ENCODE measurements around the gene GAS5.
A peak's percentile ranks its signal among the peaks of the same experiment; 100 is the strongest.
"Not testable (repeated sequence)": the region's sequence is repeated elsewhere in the genome, so short reads cannot be mapped to it uniquely, and the experiment has no call there.

The GAS5 gene

DNA sequence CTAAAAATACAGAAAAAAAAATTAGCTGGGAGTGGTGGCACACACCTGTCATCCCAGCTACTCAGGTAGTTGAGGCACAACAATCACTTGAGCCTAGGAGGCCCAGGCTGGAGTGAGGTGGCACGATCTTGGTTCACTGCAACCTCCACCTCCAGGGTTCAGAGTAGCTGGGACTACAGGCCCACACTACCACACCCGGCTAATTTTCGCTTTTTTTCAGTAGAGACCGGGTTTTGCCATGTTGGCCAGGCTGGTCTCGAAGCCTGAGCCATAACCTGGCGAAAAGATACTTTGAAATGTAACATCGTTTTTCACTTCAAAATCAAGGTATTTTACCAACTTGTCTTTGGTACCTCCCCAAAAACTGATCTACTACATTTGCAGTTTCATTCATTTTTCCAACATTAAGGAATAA is 6.1 kb downstream of the GAS5 start:
- Histone ChIP-seq H3K27me3 (ENCODE audit: low read depth, low read length) (no peaks in the 10 kb centered on the region), H3K4me3 (ENCODE audit: low read depth in 1 of 2, low read length in 2 of 2) (no peak overlapping the region), H3K9me3 (ENCODE audit: control insufficient read depth in 1 of 2, low read length in 2 of 2) (no peaks in the 10 kb centered on the region), H3K36me3 (ENCODE audit: control insufficient read depth in 1 of 2, insufficient read depth in 2 of 2, low read length in 2 of 2) (peaks cover 46 to 58% of the 10 kb centered on the region in 2 donors), H3K27ac (ENCODE audit: low read length) (no peak overlapping the region), H3K4me1 (ENCODE audit: control insufficient read depth in 1 of 2, insufficient read depth in 2 of 2, low read length in 2 of 2) (peaks cover 11 to 14% of the 10 kb centered on the region in 2 donors)

GRCh38 chr1:173860065-173860464 is 7.7 kb downstream of the GAS5 start:
- H3K9me3 ChIP-seq (ENCODE audit: control insufficient read depth in 1 of 2, low read length in 2 of 2): no peaks in the 10 kb centered on the region
- no peak overlapping the region for H3K27ac ChIP-seq (ENCODE audit: low read length)
- no peaks in the 10 kb centered on the region for H3K27me3 ChIP-seq (ENCODE audit: low read depth, low read length)
- H3K36me3 ChIP-seq (ENCODE audit: control insufficient read depth in 1 of 2, insufficient read depth in 2 of 2, low read length in 2 of 2): peaks cover 35 to 44% of the 10 kb centered on the region in 2 donors
- H3K4me1 ChIP-seq (ENCODE audit: control insufficient read depth in 1 of 2, insufficient read depth in 2 of 2, low read length in 2 of 2): peaks cover 3 to 4% of the 10 kb centered on the region in 2 donors
- no peak overlapping the region for H3K4me3 ChIP-seq (ENCODE audit: low read depth in 1 of 2, low read length in 2 of 2)

GRCh38 chr1:173859547-173859946 is 8.2 kb downstream of the GAS5 start:
- not testable (repeated sequence) for H3K27ac ChIP-seq (ENCODE audit: low read length); H3K27me3 ChIP-seq (ENCODE audit: low read depth, low read length); H3K4me3 ChIP-seq (ENCODE audit: low read depth in 1 of 2, low read length in 2 of 2); H3K4me1 ChIP-seq (ENCODE audit: control insufficient read depth in 1 of 2, insufficient read depth in 2 of 2, low read length in 2 of 2); H3K9me3 ChIP-seq (ENCODE audit: control insufficient read depth in 1 of 2, low read length in 2 of 2)
- H3K36me3 ChIP-seq (ENCODE audit: control insufficient read depth in 1 of 2, insufficient read depth in 2 of 2, low read length in 2 of 2): peaks cover 33 to 38% of the 10 kb centered on the region in 2 donors

DNA sequence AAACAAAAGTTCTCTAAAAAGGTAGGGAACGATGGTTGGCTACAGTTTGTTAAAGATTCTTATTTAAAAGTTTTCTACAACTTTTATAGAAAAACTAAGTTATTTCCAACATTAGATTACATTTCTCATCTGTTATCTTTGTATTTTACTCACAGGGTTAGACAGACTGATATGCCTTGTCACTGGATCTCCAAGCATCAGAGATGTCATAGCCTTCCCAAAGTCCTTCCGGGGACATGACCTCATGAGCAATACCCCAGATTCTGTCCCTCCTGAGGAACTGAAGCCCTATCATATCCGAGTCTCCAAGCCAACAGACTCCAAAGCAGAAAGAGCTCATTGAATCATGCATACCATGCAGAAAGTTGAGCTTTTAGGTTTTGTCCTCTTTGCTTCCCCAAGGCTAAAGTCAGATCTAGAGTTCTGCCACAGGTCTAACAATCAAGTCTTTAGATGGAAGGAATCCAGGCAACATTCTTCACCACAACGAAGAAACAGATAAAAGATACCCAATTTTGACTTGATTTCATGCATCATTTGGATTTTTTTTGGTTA is 10.3 kb downstream of the GAS5 start:
- H3K4me3 ChIP-seq (ENCODE audit: low read depth in 1 of 2, low read length in 2 of 2): no peak overlapping the region
- H3K4me1 ChIP-seq (ENCODE audit: control insufficient read depth in 1 of 2, insufficient read depth in 2 of 2, low read length in 2 of 2): no peaks in the 10 kb centered on the region
- H3K27me3 ChIP-seq (ENCODE audit: low read depth, low read length): no peaks in the 10 kb centered on the region
- H3K27ac ChIP-seq (ENCODE audit: low read length): no peak overlapping the region
- H3K36me3 ChIP-seq (ENCODE audit: control insufficient read depth in 1 of 2, insufficient read depth in 2 of 2, low read length in 2 of 2): peaks cover 19 to 22% of the 10 kb centered on the region in 2 donors
- H3K9me3 ChIP-seq (ENCODE audit: control insufficient read depth in 1 of 2, low read length in 2 of 2): no peaks in the 10 kb centered on the region

GRCh38 chr1:173856903-173857302 is 10.9 kb downstream of the GAS5 start:
- Histone ChIP-seq H3K36me3 (ENCODE audit: control insufficient read depth in 1 of 2, insufficient read depth in 2 of 2, low read length in 2 of 2) (peaks cover 19 to 20% of the 10 kb centered on the region in 2 donors), H3K9me3 (ENCODE audit: control insufficient read depth in 1 of 2, low read length in 2 of 2) (no peaks in the 10 kb centered on the region), H3K4me3 (ENCODE audit: low read depth in 1 of 2, low read length in 2 of 2) (no peak overlapping the region), H3K27me3 (ENCODE audit: low read depth, low read length) (no peaks in the 10 kb centered on the region), H3K27ac (ENCODE audit: low read length) (no peak overlapping the region), H3K4me1 (ENCODE audit: control insufficient read depth in 1 of 2, insufficient read depth in 2 of 2, low read length in 2 of 2) (no peaks in the 10 kb centered on the region)

DNA sequence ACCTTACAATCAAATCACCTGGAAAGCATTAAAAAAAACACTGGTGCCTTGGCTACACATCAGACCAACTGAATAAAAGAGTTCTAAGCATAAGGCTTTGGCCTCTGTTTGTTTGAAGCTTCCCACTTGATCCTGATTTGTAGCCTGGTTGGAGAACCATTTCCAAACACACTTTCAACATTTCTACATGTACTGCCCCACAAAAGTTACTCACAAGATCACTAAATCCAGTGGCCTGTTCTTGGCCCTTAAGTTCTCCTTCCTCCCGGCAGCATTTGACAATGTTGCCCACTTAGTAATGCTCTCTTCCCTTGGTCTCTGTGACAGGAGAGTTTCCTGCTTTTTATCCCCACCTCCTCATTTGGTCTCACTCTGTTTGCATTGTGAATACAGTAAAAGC is 11.8 kb downstream of the GAS5 start:
- no peak overlapping the region for H3K27ac ChIP-seq (ENCODE audit: low read length)
- H3K9me3 ChIP-seq (ENCODE audit: control insufficient read depth in 1 of 2, low read length in 2 of 2): no peaks in the 10 kb centered on the region
- no peaks in the 10 kb centered on the region for H3K27me3 ChIP-seq (ENCODE audit: low read depth, low read length)
- H3K36me3 ChIP-seq (ENCODE audit: control insufficient read depth in 1 of 2, insufficient read depth in 2 of 2, low read length in 2 of 2): peaks cover 19 to 23% of the 10 kb centered on the region in 2 donors
- H3K4me3 ChIP-seq (ENCODE audit: low read depth in 1 of 2, low read length in 2 of 2): no peak overlapping the region
- H3K4me1 ChIP-seq (ENCODE audit: control insufficient read depth in 1 of 2, insufficient read depth in 2 of 2, low read length in 2 of 2): no peaks in the 10 kb centered on the region

DNA sequence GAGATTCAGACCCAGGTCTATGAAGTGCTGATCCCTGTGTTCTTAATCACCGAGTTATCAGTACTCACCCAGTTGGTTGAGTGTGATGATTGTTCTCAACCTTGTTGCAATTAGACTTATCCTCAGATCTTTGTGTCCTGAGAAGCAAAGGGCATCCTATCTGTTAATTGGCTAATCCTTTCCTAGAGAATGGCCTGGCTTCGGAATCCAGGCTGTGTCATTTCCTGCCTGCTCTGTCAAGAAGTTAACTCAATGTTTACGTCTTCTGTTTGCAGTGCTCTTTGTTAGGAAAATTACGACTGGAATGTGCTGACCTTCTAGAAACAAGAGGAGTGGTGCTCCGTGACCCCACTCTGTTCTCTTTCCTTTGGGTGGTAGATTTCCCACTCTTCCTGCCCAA is 14.7 kb downstream of the GAS5 start:
- no peak overlapping the region for H3K27ac ChIP-seq (ENCODE audit: low read length)
- H3K4me3 ChIP-seq (ENCODE audit: low read depth in 1 of 2, low read length in 2 of 2): no peak overlapping the region
- peaks cover 21 to 28% of the 10 kb centered on the region in 2 donors for H3K36me3 ChIP-seq (ENCODE audit: control insufficient read depth in 1 of 2, insufficient read depth in 2 of 2, low read length in 2 of 2)
- no peaks in the 10 kb centered on the region for H3K4me1 ChIP-seq (ENCODE audit: control insufficient read depth in 1 of 2, insufficient read depth in 2 of 2, low read length in 2 of 2)
- H3K27me3 ChIP-seq (ENCODE audit: low read depth, low read length): no peaks in the 10 kb centered on the region
- no peaks in the 10 kb centered on the region for H3K9me3 ChIP-seq (ENCODE audit: control insufficient read depth in 1 of 2, low read length in 2 of 2)

GRCh38 chr1:173852105-173852504 is 15.7 kb downstream of the GAS5 start:
- no peaks in the 10 kb centered on the region for H3K4me1 ChIP-seq (ENCODE audit: control insufficient read depth in 1 of 2, insufficient read depth in 2 of 2, low read length in 2 of 2)
- no peaks in the 10 kb centered on the region for H3K9me3 ChIP-seq (ENCODE audit: control insufficient read depth in 1 of 2, low read length in 2 of 2)
- H3K27ac ChIP-seq (ENCODE audit: low read length): no peak overlapping the region
- no peak overlapping the region for H3K4me3 ChIP-seq (ENCODE audit: low read depth in 1 of 2, low read length in 2 of 2)
- H3K27me3 ChIP-seq (ENCODE audit: low read depth, low read length): no peaks in the 10 kb centered on the region
- peaks cover 12 to 18% of the 10 kb centered on the region in 2 donors for H3K36me3 ChIP-seq (ENCODE audit: control insufficient read depth in 1 of 2, insufficient read depth in 2 of 2, low read length in 2 of 2)

GRCh38 chr1:173832748-173833147 is 35.0 kb downstream of the GAS5 start:
- H3K27me3 ChIP-seq (ENCODE audit: low read depth, low read length): no peaks in the 10 kb centered on the region
- H3K9me3 ChIP-seq (ENCODE audit: control insufficient read depth in 1 of 2, low read length in 2 of 2): no peaks in the 10 kb centered on the region
- H3K4me3 ChIP-seq (ENCODE audit: low read depth in 1 of 2, low read length in 2 of 2): no peak overlapping the region
- no peak overlapping the region for H3K27ac ChIP-seq (ENCODE audit: low read length)
- no peaks in the 10 kb centered on the region for H3K4me1 ChIP-seq (ENCODE audit: control insufficient read depth in 1 of 2, insufficient read depth in 2 of 2, low read length in 2 of 2)
- peaks cover 18 to 43% of the 10 kb centered on the region in 2 donors for H3K36me3 ChIP-seq (ENCODE audit: control insufficient read depth in 1 of 2, insufficient read depth in 2 of 2, low read length in 2 of 2)

GRCh38 chr1:173827611-173828010 is 40.2 kb downstream of the GAS5 start:
- Histone ChIP-seq H3K36me3 (ENCODE audit: control insufficient read depth in 1 of 2, insufficient read depth in 2 of 2, low read length in 2 of 2) (peaks cover 5 to 26% of the 10 kb centered on the region in 2 donors), H3K27ac (ENCODE audit: low read length) (no peak overlapping the region), H3K9me3 (ENCODE audit: control insufficient read depth in 1 of 2, low read length in 2 of 2) (no peaks in the 10 kb centered on the region), H3K4me3 (ENCODE audit: low read depth in 1 of 2, low read length in 2 of 2) (no peak overlapping the region), H3K27me3 (ENCODE audit: low read depth, low read length) (no peaks in the 10 kb centered on the region), H3K4me1 (ENCODE audit: control insufficient read depth in 1 of 2, insufficient read depth in 2 of 2, low read length in 2 of 2) (peaks cover 9 to 11% of the 10 kb centered on the region in 2 donors)

DNA sequence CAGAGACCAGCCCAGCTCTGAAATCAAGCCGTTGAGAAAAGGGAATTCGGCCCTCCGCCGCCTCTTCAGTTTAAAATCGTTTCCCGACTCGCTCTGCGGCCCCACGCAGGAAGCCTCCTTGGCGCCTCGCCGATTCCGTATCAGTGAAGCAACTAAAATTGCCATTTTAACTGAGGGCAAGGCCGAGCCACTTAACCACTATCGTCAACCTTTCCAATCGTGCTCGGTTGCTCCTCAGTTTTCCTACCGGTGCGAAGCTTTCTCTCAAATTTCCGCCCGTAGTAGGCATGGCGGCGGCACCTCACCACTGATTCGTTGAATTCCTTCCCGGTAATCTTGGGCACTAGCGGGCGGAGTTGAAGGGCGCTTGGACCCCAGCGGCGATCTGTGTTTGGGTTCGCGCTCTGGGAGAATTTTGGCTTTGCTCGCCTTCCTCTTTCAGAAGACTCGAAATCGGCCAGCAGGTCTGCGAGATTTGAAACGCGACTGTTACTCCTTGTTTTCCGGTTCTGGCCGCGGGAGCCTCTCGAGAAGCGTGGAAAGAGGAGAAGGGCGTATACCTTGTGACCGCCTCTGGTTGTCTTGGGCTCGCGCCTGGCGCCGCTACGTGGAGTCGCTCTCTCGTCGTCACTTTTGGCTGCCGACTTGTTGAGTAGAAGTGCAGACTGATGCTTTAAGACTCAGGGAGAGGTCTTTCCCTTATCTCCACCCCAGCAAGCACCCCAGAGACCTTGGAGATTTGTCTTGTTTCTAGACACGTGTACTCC is 43.3 kb downstream of the GAS5 start, which contains the start of the genes CENPL and DARS2:
TSS of gene CENPL (minus strand) at position 569 of the 767 bp plus-strand sequence. CDS start 13,584 bp downstream, outside the sequence.
TSS of gene DARS2 (plus strand) at position 359 of the 767 bp plus-strand sequence. CDS start 557 bp downstream, outside the sequence.
- Histone ChIP-seq H3K27ac (ENCODE audit: low read length) (peak within 1 kb of the TSS; percentile 90), H3K4me1 (ENCODE audit: control insufficient read depth in 1 of 2, insufficient read depth in 2 of 2, low read length in 2 of 2) (peaks cover 9 to 11% of the 10 kb centered on the region in 2 donors)

More for the DNA sequence above, 43.3 kb downstream of the GAS5 start, which contains the start of the genes CENPL and DARS2:
- Histone ChIP-seq H3K9me3 (ENCODE audit: control insufficient read depth in 1 of 2, low read length in 2 of 2) (no peaks in the 10 kb centered on the region), H3K27me3 (ENCODE audit: low read depth, low read length) (no peaks in the 10 kb centered on the region), H3K36me3 (ENCODE audit: control insufficient read depth in 1 of 2, insufficient read depth in 2 of 2, low read length in 2 of 2) (peaks cover 0 to 9% of the 10 kb centered on the region in 2 donors), H3K4me3 (ENCODE audit: low read depth in 1 of 2, low read length in 2 of 2) (peak within 1 kb of the TSS; percentile 84 to 96)
